ENCODE results near the gene NOX5. TPM values are rescaled to one million over a fixed set of nuclear protein-coding genes. Genes with fewer than 3 reads are reported as not detected.

The NOX5 gene
- total RNA-seq, 2 experiments from 2014 or later: not detected

DNA sequence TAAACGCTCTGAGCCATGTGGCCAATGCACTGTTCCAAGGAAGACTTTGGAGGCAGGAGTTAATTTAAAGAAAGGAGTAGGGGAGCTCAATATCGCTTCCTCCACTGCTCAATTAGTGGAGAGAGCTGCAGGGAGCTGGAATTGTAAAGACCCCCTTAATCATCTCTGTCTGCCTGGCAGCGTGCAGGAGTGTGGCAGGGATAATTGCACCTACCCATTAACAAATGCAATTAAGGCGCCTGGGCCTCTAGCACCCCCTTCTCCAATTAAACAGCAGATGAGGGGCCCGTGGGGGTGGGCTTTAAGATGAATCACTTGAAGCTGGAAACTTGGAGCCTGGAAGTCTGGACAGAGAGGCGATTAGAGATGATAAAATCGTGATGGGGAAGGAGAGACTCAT, 84.3 kb downstream of the NOX5 start:
- Histone ChIP-seq H3K27ac (ENCODE audit: low read depth, low read length, poor library complexity, severe bottlenecking) (no peak overlapping the region), H3K9me3 (ENCODE audit: low read length) (no peaks in the 10 kb centered on the region), H4K20me1 (ENCODE audit: insufficient read depth, low read length) (no peaks in the 10 kb centered on the region), H3K36me3 (ENCODE audit: insufficient read depth, low read length) (no peaks in the 10 kb centered on the region), H3K79me2 (ENCODE audit: insufficient read depth, low read depth, low read length) (no peaks in the 10 kb centered on the region), H2AFZ (ENCODE audit: low read length) (no peak overlapping the region), H3K9me2 (ENCODE audit: insufficient read depth, low read length) (no peaks in the 10 kb centered on the region), H3K4me1 (ENCODE audit: insufficient read depth, low read length, poor library complexity, severe bottlenecking) (no peaks in the 10 kb centered on the region), H3K4me2 (ENCODE audit: low read length) (no peak overlapping the region), H3K4me3 (ENCODE audit: low read depth, low read length, poor library complexity, severe bottlenecking) (no peak overlapping the region)
- no TSS peak for BruUV-seq (replicated peaks)
- POLR2A ChIA-PET: no interaction called here
- intact Hi-C loops (cut with micrococcal nuclease; ENCODE audit: unreplicated experiment): no loop called here
- TF ChIP-seq, protein P1, sequence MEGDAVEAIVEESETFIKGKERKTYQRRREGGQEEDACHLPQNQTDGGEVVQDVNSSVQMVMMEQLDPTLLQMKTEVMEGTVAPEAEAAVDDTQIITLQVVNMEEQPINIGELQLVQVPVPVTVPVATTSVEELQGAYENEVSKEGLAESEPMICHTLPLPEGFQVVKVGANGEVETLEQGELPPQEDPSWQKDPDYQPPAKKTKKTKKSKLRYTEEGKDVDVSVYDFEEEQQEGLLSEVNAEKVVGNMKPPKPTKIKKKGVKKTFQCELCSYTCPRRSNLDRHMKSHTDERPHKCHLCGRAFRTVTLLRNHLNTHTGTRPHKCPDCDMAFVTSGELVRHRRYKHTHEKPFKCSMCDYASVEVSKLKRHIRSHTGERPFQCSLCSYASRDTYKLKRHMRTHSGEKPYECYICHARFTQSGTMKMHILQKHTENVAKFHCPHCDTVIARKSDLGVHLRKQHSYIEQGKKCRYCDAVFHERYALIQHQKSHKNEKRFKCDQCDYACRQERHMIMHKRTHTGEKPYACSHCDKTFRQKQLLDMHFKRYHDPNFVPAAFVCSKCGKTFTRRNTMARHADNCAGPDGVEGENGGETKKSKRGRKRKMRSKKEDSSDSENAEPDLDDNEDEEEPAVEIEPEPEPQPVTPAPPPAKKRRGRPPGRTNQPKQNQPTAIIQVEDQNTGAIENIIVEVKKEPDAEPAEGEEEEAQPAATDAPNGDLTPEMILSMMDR (conservative IDR thresholded peaks at IDR 0.05; ENCODE audit: low read length): no peak
- no peak for TF ChIP-seq EZH2phosphoT487 (IDR thresholded peaks at IDR 0.05; ENCODE audit: borderline replicate concordance, low read depth, low read length)
- DNase-seq (ENCODE audit: low spot score): no peak
- CTCF ChIA-PET (ENCODE audit: unreplicated experiment): no interaction called here

DNA sequence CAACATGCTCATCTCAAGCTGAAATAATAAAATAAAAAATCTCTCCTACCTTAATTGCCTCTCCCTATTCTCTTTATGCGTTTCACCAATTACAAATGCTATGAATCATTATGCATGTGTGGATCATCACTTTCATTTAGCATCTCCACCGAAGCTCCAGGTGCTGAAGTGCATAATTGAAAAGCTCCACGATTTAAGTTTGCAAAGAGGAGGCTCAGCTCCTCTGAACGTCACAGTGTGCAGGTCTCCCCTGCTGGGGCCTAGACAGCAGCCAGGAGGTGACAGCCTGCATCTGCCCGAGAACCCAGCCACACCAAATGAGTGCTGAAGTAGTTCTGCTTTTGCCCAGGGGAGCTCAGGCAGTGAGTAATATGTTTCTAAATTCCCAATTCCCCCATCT, 85.4 kb downstream of the NOX5 start:
- Histone ChIP-seq H2AFZ (ENCODE audit: low read length) (no peak overlapping the region), H3K36me3 (ENCODE audit: insufficient read depth, low read length) (no peaks in the 10 kb centered on the region), H3K4me1 (ENCODE audit: insufficient read depth, low read length, poor library complexity, severe bottlenecking) (no peaks in the 10 kb centered on the region), H3K4me3 (ENCODE audit: low read depth, low read length, poor library complexity, severe bottlenecking) (no peak overlapping the region), H3K4me2 (ENCODE audit: low read length) (no peak overlapping the region), H4K20me1 (ENCODE audit: insufficient read depth, low read length) (no peaks in the 10 kb centered on the region), H3K9me3 (ENCODE audit: low read length) (no peaks in the 10 kb centered on the region), H3K9me2 (ENCODE audit: insufficient read depth, low read length) (no peaks in the 10 kb centered on the region), H3K27ac (ENCODE audit: low read depth, low read length, poor library complexity, severe bottlenecking) (no peak overlapping the region), H3K79me2 (ENCODE audit: insufficient read depth, low read depth, low read length) (no peaks in the 10 kb centered on the region)
- CTCF ChIA-PET (ENCODE audit: unreplicated experiment): no interaction called here
- intact Hi-C loops (cut with micrococcal nuclease; ENCODE audit: unreplicated experiment): no loop called here
- BruUV-seq (replicated peaks): no TSS peak
- TF ChIP-seq EZH2phosphoT487 (IDR thresholded peaks at IDR 0.05; ENCODE audit: borderline replicate concordance, low read depth, low read length): no peak
- TF ChIP-seq, protein P1 (conservative IDR thresholded peaks at IDR 0.05; ENCODE audit: low read length): no peak
- DNase-seq (ENCODE audit: low spot score): no peak
- POLR2A ChIA-PET: no interaction called here

DNA sequence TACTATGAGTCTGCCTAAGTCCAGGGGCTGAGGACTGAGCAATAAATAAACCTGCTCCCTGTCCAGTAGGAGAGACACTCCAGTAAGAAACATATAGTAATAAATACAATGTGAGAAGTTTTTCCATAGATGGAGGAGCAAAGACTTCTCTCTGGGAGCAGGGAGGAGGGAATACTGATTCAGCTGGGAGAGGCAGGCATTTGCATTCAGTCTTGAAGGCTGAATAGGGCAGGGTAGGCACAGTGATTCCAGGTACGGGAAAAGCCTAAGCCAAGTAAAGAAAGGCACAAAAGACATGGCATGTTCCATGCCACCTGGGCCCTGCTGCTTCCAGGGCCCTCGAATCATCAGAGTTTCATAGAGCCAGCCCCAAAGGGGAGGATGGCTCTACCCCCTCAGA, 86.3 kb downstream of the NOX5 start:
- no peak overlapping the region for H2AFZ ChIP-seq (ENCODE audit: low read length)
- H4K20me1 ChIP-seq (ENCODE audit: insufficient read depth, low read length): no peaks in the 10 kb centered on the region
- H3K36me3 ChIP-seq (ENCODE audit: insufficient read depth, low read length): no peaks in the 10 kb centered on the region
- intact Hi-C loops (cut with micrococcal nuclease; ENCODE audit: unreplicated experiment): no loop called here
- no peaks in the 10 kb centered on the region for H3K79me2 ChIP-seq (ENCODE audit: insufficient read depth, low read depth, low read length)
- POLR2A ChIA-PET: no interaction called here
- H3K4me3 ChIP-seq (ENCODE audit: low read depth, low read length, poor library complexity, severe bottlenecking): no peak overlapping the region
- no peaks in the 10 kb centered on the region for H3K9me2 ChIP-seq (ENCODE audit: insufficient read depth, low read length)
- H3K4me2 ChIP-seq (ENCODE audit: low read length): no peak overlapping the region
- TF ChIP-seq, protein P1 (conservative IDR thresholded peaks at IDR 0.05; ENCODE audit: low read length): no peak
- TF ChIP-seq EZH2phosphoT487 (IDR thresholded peaks at IDR 0.05; ENCODE audit: borderline replicate concordance, low read depth, low read length): no peak
- DNase-seq (ENCODE audit: low spot score): no peak
- H3K9me3 ChIP-seq (ENCODE audit: low read length): no peaks in the 10 kb centered on the region
- H3K4me1 ChIP-seq (ENCODE audit: insufficient read depth, low read length, poor library complexity, severe bottlenecking): no peaks in the 10 kb centered on the region
- BruUV-seq (replicated peaks): no TSS peak
- H3K27ac ChIP-seq (ENCODE audit: low read depth, low read length, poor library complexity, severe bottlenecking): no peak overlapping the region
- CTCF ChIA-PET (ENCODE audit: unreplicated experiment): no interaction called here

Data from OCI-LY7 (cell line).